GM18870 (cell line): ENCODE data around the gene ZBTB7C.
A peak's percentile ranks its signal among the peaks of the same experiment; 100 is the strongest.

Experiments used
- ATAC-seq: cut with Tn5 transposase; IDR thresholded peaks from one replicate; pipeline ENCODE4 v1.9.1; 2021; ENCODE audit warnings: moderate library complexity; ENCODE audit not compliant: unreplicated experiment

The ZBTB7C gene

DNA sequence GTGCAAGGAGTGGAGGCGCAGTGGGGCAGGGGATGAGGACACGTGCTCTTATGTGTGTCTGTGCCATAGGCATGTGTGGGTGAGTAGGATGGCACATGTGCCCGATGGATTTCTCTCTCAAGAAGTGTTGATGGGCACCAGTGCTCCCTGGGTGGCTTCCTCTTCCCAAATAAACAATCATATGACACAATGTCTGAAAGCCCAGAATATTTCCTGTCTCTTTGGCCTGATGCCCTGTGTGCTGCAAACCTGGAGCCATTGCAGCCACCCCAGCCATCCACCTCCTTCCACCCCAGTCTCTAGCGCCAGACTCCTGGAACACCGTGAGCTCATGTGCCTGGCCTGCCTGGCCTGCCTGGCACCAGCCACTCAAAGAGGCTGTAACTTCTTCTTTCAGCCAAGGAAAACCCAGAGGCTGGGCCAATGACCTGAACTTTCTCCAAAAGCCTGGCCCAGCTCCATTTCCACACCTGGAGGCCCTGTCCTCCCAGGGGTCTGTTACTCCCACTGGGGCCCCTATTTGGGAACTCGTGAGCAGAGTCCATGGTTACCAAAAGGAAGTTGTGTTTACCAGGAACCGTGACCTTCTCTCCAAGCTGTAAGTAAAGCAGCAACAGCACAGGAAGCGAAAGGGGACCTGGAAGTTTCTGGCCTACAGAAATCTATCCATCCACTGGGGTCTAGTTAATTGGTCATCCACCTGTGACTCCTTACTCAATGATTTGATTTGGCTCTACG lies 9.5 kb upstream of the ZBTB7C start:
- no peak for ATAC-seq

DNA sequence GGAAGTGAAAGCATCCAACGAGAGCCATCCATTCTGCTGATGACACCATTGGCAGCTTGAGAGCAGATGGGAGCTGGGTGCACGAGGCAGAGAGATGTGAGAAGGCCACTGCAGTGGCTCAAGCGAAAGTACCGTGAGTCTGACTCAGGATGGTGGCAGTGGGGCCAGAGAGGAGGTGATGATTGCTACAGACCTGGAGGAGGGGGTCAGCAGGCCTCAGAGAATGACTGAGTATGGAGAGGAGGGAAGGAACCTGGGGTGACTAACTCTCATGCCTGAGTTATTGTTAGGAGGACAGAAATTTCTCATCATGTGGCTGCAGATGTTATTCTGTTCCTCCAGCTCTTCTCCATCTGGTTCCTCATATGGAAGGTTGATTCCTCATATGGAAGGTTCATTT lies 8.8 kb upstream of the ZBTB7C start:
- ATAC-seq: no peak

DNA sequence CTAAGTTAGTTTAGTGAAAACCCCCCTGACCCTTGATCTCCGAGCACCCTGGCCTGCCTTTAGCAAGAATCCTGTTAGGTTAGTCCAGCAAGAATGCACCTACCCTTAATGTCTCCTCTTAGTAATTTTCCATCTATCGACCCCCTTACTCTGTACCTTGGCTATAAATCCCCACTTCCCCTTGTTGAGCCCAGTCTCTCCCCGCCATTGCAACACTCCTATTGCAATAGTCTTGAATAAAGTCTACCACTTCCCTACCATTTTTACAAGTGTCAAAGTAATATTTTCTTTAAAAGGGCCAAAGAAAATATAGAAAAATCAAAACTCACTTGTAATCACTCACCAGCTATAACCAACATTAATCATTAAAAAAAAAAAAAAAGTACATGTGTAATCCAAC lies 4.2 kb upstream of the ZBTB7C start:
- ATAC-seq: no peak

DNA sequence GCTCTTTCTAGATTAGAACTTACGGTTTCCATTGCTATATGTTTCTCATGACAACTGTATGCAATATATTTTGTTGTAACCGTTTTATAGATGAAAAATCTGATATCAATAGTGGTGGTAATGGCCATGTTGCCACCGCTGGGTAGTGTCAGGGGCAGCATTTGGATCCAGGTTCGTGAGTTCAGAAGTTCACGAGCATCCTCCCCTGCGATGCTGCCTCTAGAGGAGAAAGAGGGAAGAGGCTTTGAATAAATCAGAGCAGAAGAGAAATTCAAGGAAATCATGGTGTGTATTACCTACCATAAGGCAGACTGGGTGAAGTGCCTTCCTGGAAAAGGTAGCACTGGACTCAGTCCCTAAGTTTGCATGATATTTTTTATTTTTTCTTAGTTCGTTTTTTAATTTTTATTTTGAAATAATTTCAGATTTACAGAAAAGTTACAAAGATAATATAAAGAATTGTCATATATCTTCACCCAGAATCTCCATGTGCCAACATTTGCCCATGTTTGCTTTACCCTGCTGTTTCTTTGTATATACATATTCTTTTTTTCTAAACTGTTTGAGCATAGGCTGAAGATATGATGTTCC lies 3.3 kb upstream of the ZBTB7C start:
- ATAC-seq: no peak

DNA sequence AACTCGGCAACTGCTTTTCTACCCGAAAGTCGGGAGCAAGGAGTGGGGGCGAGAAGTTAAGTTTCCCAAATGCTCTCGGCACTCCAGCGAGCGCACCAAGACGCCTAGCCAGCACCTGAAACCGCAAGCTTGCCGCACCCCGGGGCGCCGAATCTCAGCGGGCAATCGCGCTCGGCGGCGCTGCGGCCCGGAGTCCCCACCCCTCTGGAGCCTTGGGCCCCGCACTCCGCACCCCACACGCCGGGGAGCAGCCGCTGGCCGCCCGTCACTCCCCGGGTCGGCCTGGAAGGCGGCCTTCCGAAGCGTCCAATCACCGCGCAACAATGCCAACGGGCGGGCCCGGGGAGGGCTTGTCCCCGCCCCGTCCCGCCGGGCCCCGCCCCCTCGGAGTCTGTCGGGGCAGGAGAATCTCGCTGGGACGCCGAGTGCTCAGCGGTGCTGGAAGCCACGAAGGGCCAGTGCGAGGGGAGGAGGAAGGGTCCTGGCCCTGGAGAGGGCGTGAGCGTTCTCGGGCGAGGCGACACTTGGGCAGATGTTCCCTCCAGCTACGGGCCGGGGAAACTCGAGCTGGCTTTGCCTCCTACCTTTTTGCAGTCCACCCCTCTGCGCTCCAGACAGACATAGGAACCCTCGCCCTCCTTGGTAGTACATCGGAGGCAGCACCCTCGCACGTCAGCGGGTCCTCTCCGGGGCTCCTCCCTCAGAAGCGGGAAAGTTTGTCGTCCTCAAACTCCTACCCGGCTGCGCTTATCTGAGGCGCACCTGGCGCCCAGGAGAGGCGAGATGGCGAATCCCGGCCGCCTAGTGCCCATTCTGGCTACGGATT lies 1.1 kb upstream of the ZBTB7C start:
- ATAC-seq: peak; percentile 76

DNA sequence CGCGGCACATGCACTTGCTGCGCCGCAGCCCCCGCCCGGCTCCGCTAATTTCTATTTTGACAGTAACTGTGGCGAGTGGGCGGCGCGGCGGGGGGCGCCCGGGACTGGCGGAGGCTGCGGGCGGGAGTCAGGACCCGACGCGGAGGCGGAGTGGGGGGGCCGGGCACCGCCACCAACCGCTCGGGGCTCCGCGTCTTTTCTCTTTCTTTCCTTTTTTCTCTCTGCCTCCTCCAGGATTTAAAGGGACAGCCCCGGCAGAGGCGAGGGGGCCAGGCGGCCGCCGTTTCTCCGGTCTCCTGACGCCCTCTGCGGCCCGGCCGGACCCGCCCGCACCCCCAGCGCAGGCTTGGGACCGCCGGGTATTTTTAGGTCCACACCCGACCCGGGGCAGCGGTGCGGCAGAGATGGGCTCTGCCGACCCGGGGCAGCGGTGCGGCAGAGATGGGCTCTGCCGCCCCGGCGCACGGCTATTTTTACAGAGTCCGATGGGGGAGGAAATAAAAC lies 460 bp upstream of the ZBTB7C start:
- no peak for ATAC-seq

DNA sequence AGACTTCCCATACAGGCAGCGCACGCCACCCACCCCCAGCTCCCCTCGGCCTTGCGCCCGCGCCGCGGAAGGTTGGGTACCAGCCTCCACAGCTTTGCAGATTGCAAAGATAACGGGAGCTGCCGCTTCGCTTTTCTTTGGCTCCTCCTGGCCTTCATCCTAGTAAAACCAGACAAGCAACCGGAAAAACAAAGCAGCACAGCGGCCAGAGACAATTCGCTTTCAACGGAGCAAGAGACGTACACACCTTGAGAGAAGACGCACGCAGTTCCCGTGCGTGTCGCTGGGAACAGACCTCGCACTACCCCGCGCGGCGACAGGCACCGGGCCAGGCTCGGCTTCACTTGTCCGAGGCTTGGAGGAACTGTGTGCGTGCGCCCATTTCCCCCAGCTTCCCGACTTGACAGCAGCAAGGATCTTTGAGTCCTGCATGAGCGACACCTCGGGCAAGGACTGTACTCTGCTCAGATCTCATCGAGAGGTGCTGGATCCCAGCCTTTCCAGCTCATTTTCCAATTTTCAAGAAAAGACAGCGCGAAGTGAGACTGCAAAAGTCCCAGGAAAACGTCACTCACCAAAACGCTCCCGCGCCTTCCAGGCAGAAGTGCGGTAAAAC lies 964 bp downstream of the ZBTB7C start:
- ATAC-seq: no peak

DNA sequence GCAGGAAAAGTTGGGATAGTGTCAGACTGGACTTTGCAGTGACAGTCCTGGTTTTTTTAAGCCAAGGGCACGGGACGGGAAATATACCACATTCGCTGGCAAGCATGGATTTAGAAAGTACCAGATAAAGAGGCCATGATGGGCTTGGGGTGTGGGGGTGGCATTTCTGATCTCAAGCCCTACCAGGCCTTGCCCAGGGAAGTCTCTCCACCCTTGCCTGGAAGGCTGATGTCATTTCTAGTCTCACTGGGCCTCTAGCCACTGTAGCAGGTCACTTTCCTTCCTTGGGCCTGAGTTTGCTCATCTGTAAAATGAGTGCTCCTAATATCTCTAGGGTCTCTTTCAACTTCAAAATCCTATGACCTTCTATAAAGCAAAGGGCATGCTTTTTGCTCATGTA lies 1.8 kb downstream of the ZBTB7C start:
- no peak for ATAC-seq

DNA sequence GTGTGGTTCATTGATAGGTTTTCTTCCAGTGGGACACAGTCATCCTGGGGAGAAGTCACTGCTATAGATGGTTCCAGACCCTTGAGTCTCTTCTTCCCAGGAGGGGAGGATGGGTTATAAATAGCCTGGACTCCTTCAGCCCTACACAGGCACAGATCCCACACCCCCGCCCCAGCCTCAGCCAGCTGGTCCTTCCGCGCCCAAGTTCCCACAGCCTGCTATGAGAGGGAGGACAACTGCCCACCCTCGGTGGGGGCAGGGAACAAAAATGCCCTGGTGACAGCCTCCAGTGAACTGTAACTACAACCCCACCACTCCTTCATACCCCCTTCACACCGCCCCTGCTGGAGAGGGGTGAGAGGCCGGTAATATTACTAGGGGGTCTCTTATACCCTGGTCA lies 3.2 kb downstream of the ZBTB7C start:
- no peak for ATAC-seq

DNA sequence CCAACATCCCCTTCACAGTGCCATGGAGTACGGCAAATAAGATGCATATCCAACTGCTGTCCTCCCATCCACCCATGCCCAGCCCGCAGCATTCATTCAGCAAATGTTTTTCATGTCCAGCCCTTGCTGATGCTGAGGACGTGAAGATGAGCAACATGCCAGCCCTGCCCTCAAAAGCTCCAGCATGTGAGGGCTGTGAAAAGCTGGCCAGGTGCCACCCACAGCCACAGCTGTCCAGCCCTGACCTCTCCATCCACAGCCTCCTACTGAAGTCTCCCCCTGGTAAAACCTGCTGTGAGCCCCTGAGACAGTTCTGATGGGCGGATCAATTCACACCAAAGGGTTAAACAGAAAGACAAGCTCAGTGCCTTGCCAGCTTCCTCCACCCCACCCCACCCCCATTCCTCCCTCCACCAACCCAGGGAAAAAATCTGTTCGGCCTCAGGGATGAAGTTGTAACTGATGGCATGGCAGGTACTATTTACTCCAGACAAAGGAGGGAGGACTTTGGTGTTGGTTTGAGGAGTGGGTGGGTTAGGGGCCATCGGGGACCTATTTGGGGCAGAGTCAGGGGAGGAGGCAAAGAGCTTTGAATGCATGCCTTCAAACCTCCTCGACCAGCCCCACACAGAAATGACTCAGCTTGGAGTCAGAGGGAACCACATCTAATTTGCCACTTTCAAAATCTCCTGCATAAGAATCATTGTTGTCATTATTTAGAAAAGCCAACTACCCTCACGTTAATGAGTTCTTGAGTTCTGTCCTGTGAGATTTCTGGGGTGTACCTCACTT lies 4.3 kb downstream of the ZBTB7C start:
- ATAC-seq: no peak

DNA sequence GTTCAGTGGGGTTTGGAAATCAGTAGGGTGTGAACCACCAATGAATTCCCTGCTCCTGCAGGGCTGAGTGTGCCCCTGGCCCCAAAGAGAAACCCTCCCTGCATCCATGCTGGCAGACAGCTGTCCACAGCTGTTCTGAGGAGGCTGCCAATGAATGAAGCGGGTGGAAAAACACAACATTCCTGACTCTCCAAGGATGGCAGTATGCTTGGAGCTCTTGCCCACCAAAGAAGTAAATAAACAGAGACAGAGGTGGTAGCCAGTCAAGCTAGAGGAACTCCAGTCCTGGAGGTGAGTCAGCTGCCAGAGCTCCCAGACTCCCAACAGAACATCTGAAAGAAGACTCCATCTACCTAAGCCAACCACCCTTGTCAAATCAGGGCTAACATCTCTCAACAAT lies 6.2 kb downstream of the ZBTB7C start:
- ATAC-seq: no peak

DNA sequence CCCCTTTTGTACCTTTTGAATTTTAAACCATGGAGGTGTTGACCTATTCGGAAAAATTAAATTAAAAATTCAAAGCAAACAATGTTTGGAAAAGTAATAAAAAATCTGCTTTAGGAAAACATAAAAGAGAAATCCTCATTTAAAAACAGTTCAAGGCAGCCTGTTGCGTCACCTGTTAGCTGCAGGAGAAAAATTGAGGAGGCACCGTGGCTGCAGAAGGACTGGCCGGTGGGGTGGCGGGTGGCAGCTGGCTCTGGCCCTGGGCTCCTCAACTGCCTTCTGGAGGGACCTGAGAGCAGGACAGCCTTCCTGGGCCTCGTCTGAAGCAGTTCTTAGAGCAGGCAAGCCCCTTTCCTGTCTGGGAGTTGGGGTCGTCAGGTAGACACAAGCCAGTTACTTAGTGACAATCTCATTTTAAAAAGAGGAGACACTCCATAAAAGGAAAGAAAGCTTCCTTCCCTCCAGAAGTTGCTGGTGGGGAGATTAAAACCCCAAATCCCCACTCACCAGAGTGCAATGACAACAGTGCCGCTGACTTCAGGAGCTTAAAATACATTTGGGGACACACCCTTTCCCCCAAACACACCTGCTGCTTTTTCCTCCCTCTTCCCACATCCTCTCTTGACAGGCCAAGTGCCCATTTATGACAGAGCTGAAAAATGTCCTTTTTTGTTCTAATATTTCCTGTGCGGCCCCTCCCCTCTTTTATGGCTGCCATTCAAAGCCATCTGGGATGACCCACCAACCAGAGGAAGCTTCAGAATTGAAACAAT lies 9.7 kb downstream of the ZBTB7C start:
- no peak for ATAC-seq

DNA sequence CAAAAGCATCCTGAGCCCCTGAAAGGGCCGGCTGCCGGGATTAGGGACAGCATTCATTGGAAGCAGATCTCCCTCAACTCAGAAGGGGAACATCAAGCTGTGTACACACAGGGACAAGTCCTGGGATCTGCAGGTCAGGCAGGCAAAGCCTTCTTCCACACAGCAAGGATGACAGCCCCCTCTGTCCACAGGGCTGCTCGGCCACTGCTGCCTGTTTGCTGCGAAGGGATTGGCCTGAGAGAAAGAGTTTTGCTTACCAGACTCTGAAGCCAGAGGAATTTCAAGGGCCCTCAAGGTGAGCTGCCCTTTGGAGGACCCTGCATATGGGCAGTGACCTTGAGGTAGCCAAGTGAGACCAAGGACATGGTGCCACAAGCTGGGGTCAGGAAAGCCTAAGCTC lies 11.1 kb downstream of the ZBTB7C start:
- no peak for ATAC-seq

DNA sequence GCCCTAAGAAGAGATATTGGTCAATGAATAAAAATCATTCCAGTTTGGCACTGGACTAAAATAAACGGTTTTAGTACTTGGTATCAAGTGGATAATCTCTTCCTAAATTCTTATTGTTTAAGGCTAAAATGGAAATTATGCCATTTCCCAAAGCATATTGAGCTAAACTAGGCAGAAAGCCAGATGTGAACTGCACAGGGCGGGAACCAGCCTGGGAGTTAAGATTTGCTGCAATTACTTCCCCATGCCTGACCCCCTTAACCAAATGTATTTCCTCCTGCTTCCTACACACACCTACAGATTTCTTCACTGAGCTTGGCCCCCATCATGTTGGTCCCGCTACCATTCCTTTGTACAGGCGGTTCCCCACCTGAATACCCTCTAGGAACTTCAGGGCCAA lies 12.2 kb downstream of the ZBTB7C start:
- no peak for ATAC-seq

DNA sequence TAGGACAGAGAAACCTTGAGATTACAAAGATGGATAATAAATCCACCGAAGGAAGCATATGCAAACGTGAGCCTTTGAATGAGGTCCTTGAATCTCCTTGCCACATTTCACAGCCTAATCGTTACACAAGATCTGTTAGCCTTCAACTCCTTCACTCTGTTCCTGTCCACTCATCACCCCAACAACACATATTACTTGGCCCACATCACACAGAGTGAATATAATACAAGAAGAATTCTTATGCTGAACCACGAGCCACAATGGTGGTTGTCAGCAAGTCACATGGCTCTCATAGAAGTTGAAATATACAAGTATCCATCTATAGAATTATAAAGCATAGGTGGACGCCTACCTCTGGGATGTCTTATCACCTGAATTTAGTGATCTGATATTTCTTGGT lies 12.6 kb downstream of the ZBTB7C start:
- ATAC-seq: no peak

DNA sequence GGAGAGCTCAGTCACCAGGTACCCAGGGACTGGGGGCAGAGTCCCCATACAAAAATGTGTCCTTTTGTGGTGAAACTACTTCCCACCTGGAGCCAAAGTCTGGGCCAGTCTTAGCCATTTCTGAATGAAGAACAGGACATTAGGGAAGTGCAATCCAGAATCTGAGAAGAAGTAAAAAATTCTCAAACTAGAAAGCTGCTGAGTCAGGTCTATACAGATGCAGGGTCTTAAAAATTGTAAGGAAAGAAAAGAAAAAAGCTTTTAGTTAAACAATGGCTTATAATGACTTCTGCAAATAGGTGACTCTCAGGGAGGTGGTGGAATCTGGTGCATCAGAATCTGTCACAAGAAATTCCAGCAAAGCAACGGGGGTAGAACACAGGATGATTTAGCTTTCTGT lies 13.5 kb downstream of the ZBTB7C start:
- no peak for ATAC-seq

DNA sequence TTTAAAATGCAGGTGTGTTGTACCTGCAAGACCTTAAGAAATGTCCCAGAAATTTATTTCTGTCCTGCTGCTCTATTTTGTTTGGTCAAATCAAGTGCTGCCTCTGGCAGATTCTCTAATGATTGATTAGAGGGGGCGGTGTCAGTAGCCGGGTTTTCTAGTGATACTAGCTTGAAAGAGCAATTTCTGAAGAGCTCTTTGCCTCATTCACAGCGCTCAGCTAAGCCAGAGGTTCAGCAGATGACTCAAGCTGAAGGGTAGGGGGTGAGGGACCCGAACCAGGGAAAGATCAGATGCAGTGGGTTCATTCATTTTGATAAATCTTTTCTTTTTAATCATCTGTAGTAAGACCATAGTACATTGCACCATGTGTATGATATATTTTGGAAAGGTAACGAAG lies 15.0 kb downstream of the ZBTB7C start:
- no peak for ATAC-seq

DNA sequence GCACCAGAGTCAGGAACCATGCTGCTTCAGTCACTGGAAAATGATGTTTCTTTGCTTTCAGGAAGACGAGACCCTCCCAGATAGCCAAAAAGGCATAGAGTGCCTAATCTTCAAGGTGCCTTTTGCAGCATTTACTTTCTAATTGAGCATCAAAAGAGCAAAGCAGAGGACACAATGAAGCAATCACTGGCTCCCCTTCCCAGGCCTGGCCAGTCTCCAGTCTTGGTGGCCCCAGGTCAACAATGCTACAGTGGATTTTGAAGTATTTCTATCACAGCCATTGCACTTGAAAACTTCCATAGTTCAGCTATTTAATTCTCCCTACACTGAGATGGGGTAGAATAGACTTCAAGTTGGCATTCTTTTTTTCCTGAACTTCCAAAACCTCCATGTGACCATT lies 15.4 kb downstream of the ZBTB7C start:
- ATAC-seq: no peak

DNA sequence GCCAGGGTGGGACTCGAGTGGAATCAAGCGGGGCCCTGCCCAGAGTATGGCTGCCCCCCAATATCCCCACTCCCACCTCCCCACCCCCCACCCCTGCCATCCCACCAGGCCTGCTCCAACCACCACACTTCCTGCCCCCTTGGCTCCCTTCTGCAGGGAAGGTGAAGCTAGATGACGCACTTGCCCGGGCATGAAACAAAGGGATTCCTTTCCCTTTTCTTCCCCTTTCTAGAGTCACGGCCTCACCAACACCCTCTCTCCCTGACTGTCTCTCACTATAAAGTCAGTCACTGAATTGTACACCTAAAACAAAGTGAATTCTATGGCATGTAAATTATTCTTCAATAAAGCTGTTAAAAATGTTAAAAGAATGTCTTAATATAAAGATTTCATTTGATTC lies 16.0 kb downstream of the ZBTB7C start:
- ATAC-seq: no peak

DNA sequence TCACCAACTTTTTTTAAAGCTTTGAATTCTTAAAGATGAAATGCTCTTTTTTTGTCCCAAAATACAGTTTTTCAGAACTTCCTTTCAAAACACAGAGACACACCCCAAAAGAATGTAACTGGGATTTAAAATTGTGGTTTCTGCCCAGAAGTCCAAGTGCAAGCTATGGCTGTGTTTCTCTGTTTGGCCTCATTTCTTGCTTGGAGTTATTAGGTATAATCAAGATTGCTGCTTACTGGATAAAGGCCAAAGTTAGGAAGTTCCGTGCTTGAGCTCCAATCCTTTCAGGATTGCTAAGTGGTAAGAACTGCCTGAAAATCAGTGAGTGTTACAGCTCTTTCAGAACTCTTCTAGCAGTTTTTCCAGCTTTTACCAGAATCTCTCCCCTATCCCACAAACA lies 16.9 kb downstream of the ZBTB7C start:
- no peak for ATAC-seq
